Nephron (organoid): ENCODE measurements around the gene DIPK1A.

Experiments
- H3K27ac Mint-ChIP-seq, 3 experiments: 2 replicates each; pipeline ENCODE4 v1.8.0; 2020; ENCODE audit warnings: mixed read lengths in 3 of 3, mild to moderate bottlenecking in 2 of 3, moderate library complexity in 1 of 3
- H3K27me3 Mint-ChIP-seq: 2 replicates; pipeline ENCODE4 v1.8.0; 2021; ENCODE audit warnings: low read depth, mild to moderate bottlenecking, moderate library complexity, mixed read lengths
- H3K36me3 Mint-ChIP-seq: 2 replicates; pipeline ENCODE4 v1.8.0; 2020; ENCODE audit warnings: low read depth, mixed read lengths
- H3K4me1 Mint-ChIP-seq: 2 replicates; pipeline ENCODE4 v1.8.0; 2020; ENCODE audit warnings: mixed read lengths
- H3K4me3 Mint-ChIP-seq, 3 experiments: 2 replicates each; pipeline ENCODE4 v1.8.0; 2020; ENCODE audit warnings: mild to moderate bottlenecking in 3 of 3, mixed read lengths in 3 of 3, moderate library complexity in 2 of 3
- H3K9me3 Mint-ChIP-seq: 2 replicates; pipeline ENCODE4 v1.8.0; 2020; ENCODE audit warnings: mixed read lengths
- CTCF ChIP-seq, 3 experiments: fragments of 200-600 bp; sonication (generic); IDR thresholded peaks; one replicate each; pipeline ENCODE4 v1.5.0; 2021; ENCODE audit warnings: antibody characterized with exemption in 3 of 3; ENCODE audit not compliant: unreplicated experiment in 3 of 3

DIPK1A gene

GRCh38 chr1:92916899-92917298 is 44.4 kb downstream of the DIPK1A start:
- Mint-ChIP-seq H3K27ac (no peak overlapping the region), H3K27me3 (no peaks in the 10 kb centered on the region), H3K36me3 (peaks cover 3% of the 10 kb centered on the region), H3K4me3 (no peak overlapping the region), H3K4me1 (no peaks in the 10 kb centered on the region), H3K9me3 (peaks cover 5% of the 10 kb centered on the region)
- TF ChIP-seq CTCF (IDR thresholded peaks at IDR 0.05; ENCODE audit: unreplicated experiment in 3 of 3): no peak

- Mint-ChIP-seq H3K4me1 (no peaks in the 10 kb centered on the region), H3K27ac (no peak overlapping the region), H3K9me3 (peaks cover 5% of the 10 kb centered on the region), H3K36me3 (peaks cover 3% of the 10 kb centered on the region), H3K4me3 (no peak overlapping the region), H3K27me3 (no peaks in the 10 kb centered on the region)
- no peak for TF ChIP-seq CTCF (IDR thresholded peaks at IDR 0.05; ENCODE audit: unreplicated experiment in 3 of 3)
Measured at GRCh38 chr1:92915547-92915946, 45.7 kb downstream of the DIPK1A start.

- H3K4me1 Mint-ChIP-seq: no peaks in the 10 kb centered on the region
- TF ChIP-seq CTCF (IDR thresholded peaks at IDR 0.05; ENCODE audit: unreplicated experiment in 3 of 3): no peak
- H3K4me3 Mint-ChIP-seq: no peak overlapping the region
- H3K9me3 Mint-ChIP-seq: peaks cover 3% of the 10 kb centered on the region
- no peaks in the 10 kb centered on the region for H3K36me3 Mint-ChIP-seq
- no peak overlapping the region for H3K27ac Mint-ChIP-seq
- no peaks in the 10 kb centered on the region for H3K27me3 Mint-ChIP-seq
Measured at GRCh38 chr1:92913093-92913819, 48.0 kb downstream of the DIPK1A start.

GRCh38 chr1:92910081-92910480 is 51.2 kb downstream of the DIPK1A start:
- Mint-ChIP-seq H3K27ac (no peak overlapping the region), H3K27me3 (no peaks in the 10 kb centered on the region), H3K36me3 (no peaks in the 10 kb centered on the region), H3K9me3 (peaks cover 5% of the 10 kb centered on the region), H3K4me1 (no peaks in the 10 kb centered on the region), H3K4me3 (no peak overlapping the region)
- TF ChIP-seq CTCF (IDR thresholded peaks at IDR 0.05; ENCODE audit: unreplicated experiment in 3 of 3): no peak

- Mint-ChIP-seq H3K27ac (no peak overlapping the region), H3K4me3 (no peak overlapping the region), H3K36me3 (no peaks in the 10 kb centered on the region)
Measured at GRCh38 chr1:92909321-92909720, 51.9 kb downstream of the DIPK1A start.

More at GRCh38 chr1:92909321-92909720, 51.9 kb downstream of the DIPK1A start:
- no peak for TF ChIP-seq CTCF (IDR thresholded peaks at IDR 0.05; ENCODE audit: unreplicated experiment in 3 of 3)
- H3K27me3 Mint-ChIP-seq: no peaks in the 10 kb centered on the region
- peaks cover 7% of the 10 kb centered on the region for H3K9me3 Mint-ChIP-seq
- H3K4me1 Mint-ChIP-seq: no peaks in the 10 kb centered on the region
